HFFc6 (cell line): ENCODE results near the gene TRIM46. TPM values are rescaled to one million over a fixed set of nuclear protein-coding genes. Genes with fewer than 3 reads are reported as not detected.
"Not testable (repeated sequence)": the region's sequence is repeated elsewhere in the genome, so short reads cannot be mapped to it uniquely, and the experiment has no call there.

ENCODE experiments used
- DNase-seq: peaks from one replicate; pipeline ENCODE4 v3.0.0-alpha.2; 2018
- H3K27ac Mint-ChIP-seq: 2 replicates; pipeline ENCODE4 v1.8.0; 2020; ENCODE audit warnings: mild to moderate bottlenecking, mixed read lengths
- H3K27me3 Mint-ChIP-seq: 2 replicates; pipeline ENCODE4 v1.8.0; 2021; ENCODE audit warnings: mild to moderate bottlenecking, moderate library complexity, mixed read lengths; ENCODE audit not compliant: insufficient read depth
- H3K36me3 Mint-ChIP-seq: 2 replicates; pipeline ENCODE4 v1.8.0; 2021; ENCODE audit warnings: low read depth, mixed read lengths
- H3K4me1 Mint-ChIP-seq: 2 replicates; pipeline ENCODE4 v1.8.0; 2020; ENCODE audit warnings: low read depth, mixed read lengths
- H3K4me3 Mint-ChIP-seq: 2 replicates; pipeline ENCODE4 v1.8.0; 2020; ENCODE audit warnings: mild to moderate bottlenecking, moderate library complexity, mixed read lengths
- H3K9me3 Mint-ChIP-seq: 2 replicates; pipeline ENCODE4 v1.8.0; 2020; ENCODE audit warnings: mild to moderate bottlenecking, mixed read lengths
- total RNA-seq, 6 experiments: library from RNA; stranded (reverse); fragmentation: NEBNext Ultra II Directional; extraction: Animal tissue kit (Norgen Biotek cat#: 25700); gene quantifications; 2 replicates in 1 of 6; 3 replicates in 5 of 6; pipeline ENCODE4 v1.2.3, GENCODE V29; 2021
- TF ChIP-seq, protein P1 (sequence below): fragments of 200-600 bp; sonication (generic); IDR thresholded peaks from 2 replicates; pipeline ENCODE4 v1.5.0; 2021; ENCODE audit warnings: antibody characterized with exemption, mild to moderate bottlenecking

The TRIM46 gene
- total RNA-seq, 6 experiments from 2014 or later: 5.1 to 7.1 (median 6.1) TPM

GRCh38 chr1:155218854-155219591 lies 45.4 kb downstream of the TRIM46 start:
- peak; percentile 66 for DNase-seq
- peaks cover 3% of the 10 kb centered on the region for H3K27me3 Mint-ChIP-seq
- H3K4me3 Mint-ChIP-seq: peak overlapping the region; percentile 42
- peaks cover 22% of the 10 kb centered on the region for H3K4me1 Mint-ChIP-seq
- TF ChIP-seq, protein P1, sequence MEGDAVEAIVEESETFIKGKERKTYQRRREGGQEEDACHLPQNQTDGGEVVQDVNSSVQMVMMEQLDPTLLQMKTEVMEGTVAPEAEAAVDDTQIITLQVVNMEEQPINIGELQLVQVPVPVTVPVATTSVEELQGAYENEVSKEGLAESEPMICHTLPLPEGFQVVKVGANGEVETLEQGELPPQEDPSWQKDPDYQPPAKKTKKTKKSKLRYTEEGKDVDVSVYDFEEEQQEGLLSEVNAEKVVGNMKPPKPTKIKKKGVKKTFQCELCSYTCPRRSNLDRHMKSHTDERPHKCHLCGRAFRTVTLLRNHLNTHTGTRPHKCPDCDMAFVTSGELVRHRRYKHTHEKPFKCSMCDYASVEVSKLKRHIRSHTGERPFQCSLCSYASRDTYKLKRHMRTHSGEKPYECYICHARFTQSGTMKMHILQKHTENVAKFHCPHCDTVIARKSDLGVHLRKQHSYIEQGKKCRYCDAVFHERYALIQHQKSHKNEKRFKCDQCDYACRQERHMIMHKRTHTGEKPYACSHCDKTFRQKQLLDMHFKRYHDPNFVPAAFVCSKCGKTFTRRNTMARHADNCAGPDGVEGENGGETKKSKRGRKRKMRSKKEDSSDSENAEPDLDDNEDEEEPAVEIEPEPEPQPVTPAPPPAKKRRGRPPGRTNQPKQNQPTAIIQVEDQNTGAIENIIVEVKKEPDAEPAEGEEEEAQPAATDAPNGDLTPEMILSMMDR: no peak
- H3K36me3 Mint-ChIP-seq: peaks cover 4% of the 10 kb centered on the region; the same call in 1 of the 2 replicates
- H3K27ac Mint-ChIP-seq: peak overlapping the region; percentile 52
- H3K9me3 Mint-ChIP-seq: no peaks in the 10 kb centered on the region

DNA sequence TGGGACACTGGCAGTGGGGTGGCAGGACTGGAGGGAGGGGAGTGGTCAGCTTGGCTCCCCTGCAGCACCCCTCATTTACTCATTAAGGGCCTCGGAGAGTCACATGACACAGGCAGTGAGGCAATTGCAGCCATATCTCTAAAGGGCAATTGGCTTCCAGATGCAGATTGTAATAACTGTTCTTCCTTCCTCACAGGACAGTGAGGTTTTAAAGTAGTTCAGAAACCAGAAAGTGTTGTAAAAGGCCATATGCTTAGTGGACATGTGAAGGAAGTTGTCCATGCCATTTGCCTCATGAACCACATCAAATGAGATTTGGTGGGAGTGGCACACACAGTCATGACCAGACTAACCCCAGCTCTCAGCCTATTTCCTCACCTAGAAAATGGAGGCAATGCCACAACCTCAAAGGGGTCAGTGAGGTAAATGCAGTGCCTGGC lies 46.0 kb downstream of the TRIM46 start:
- peak overlapping the region; percentile 42 for H3K4me3 Mint-ChIP-seq
- peaks cover 4% of the 10 kb centered on the region; the same call in 1 of the 2 replicates for H3K36me3 Mint-ChIP-seq
- DNase-seq: no peak
- H3K4me1 Mint-ChIP-seq: peaks cover 28% of the 10 kb centered on the region
- H3K27me3 Mint-ChIP-seq: peaks cover 3% of the 10 kb centered on the region
- H3K27ac Mint-ChIP-seq: peak overlapping the region; percentile 52
- TF ChIP-seq, protein P1: no peak
- no peaks in the 10 kb centered on the region for H3K9me3 Mint-ChIP-seq

DNA sequence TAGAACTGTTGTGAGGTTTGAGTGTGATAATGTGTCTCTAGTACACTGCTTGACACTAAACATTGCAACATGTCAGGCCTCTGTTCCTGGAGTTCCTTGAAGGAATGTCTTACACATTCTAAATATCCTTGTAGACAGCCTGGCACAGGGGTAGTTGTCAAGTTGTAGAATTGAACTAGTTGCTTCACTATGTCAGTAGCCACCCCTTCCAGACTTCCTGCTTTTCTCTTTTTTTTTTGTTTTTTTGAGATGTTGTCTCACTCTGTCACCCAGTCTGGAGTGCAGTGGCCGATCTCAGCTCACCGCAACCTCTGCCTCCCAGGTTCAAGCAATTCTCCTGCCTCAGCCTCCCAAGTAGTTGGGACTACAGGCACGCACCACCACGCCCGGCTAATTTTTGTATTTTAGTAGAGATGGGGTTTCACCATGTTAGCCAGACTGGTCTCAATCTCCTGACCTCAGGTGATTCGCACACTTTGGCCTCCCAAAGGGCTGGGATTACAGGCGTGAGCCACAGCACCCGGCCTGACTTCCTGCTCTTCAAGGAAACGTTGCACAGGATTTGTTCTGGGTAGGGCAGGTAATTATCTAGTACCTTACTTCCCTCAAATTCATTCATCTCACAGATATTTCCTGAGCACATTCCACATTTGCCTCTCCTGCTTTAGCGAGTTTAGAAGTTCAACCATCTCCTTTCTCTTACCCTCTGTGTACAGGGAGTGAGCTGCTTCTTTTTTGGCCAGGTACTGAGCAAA lies 46.7 kb downstream of the TRIM46 start:
- H3K27me3 Mint-ChIP-seq, H3K27ac Mint-ChIP-seq, H3K36me3 Mint-ChIP-seq, H3K9me3 Mint-ChIP-seq, DNase-seq, H3K4me3 Mint-ChIP-seq: not testable (repeated sequence)
- H3K4me1 Mint-ChIP-seq: peaks cover 36% of the 10 kb centered on the region

GRCh38 chr1:155223047-155223446 lies 49.4 kb downstream of the TRIM46 start:
- Mint-ChIP-seq H3K4me3 (no peak overlapping the region), H3K4me1 (peaks cover 57% of the 10 kb centered on the region), H3K27ac (peak overlapping the region; percentile 45; the same call in 1 of the 2 replicates), H3K27me3 (peaks cover 9% of the 10 kb centered on the region), H3K9me3 (no peaks in the 10 kb centered on the region), H3K36me3 (no peaks in the 10 kb centered on the region; the same call in 1 of the 2 replicates)
- DNase-seq: no peak
- TF ChIP-seq, protein P1: no peak

GRCh38 chr1:155225404-155225759 lies 51.7 kb downstream of the TRIM46 start:
- H3K4me1 Mint-ChIP-seq: peaks cover 45% of the 10 kb centered on the region
- H3K36me3 Mint-ChIP-seq, DNase-seq, H3K9me3 Mint-ChIP-seq: not testable (repeated sequence)
- peaks cover 10% of the 10 kb centered on the region for H3K27me3 Mint-ChIP-seq
- H3K27ac Mint-ChIP-seq: peak overlapping the region; percentile 86
- H3K4me3 Mint-ChIP-seq: peak overlapping the region; percentile 91

GRCh38 chr1:155226188-155226909 lies 52.7 kb downstream of the TRIM46 start:
- Mint-ChIP-seq H3K27me3 (peaks cover 10% of the 10 kb centered on the region), H3K9me3 (no peaks in the 10 kb centered on the region), H3K4me1 (peaks cover 47% of the 10 kb centered on the region), H3K36me3 (no peaks in the 10 kb centered on the region; the same call in 1 of the 2 replicates), H3K27ac (peak overlapping the region; percentile 86), H3K4me3 (peak overlapping the region; percentile 91)
- TF ChIP-seq, protein P1: peak; percentile 76
- peak; percentile 57 for DNase-seq
